NCI-H2196 (cell line): Measurements from ENCODE around the gene AKR1C4.
"Not testable (repeated sequence)": the region's sequence is repeated elsewhere in the genome, so short reads cannot be mapped to it uniquely, and the experiment has no call there.

Experiments used
- DNase-seq: peaks from one replicate; lab custom pipeline; 2025; ENCODE audit not compliant: unreplicated experiment; lab: John Stamatoyannopoulos, UW

AKR1C4 gene

GRCh38 chr10:5199398-5199797, 2.8 kb downstream of the AKR1C4 start:
- no peak for DNase-seq

DNA sequence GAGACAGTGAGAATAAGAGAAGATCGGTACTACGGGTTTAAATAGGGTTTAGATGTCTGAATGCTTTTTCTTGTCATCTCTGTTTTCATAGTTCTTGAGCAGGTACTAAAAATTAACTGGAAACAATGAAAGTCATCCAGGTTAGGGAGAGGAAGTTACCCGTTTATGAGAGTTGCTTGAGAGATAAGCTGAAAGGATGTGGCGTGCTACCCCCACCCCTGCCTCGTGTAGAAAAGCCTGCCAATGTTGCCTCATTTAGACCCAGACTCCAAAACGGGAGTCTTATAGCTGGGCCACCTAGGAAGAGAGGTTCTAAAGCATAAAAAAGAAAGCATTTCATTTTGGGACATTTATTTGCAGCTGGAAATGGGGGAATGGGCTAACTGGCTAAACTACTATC, 10.2 kb downstream of the AKR1C4 start:
- DNase-seq: no peak

GRCh38 chr10:5209776-5210175, 13.1 kb downstream of the AKR1C4 start:
- not testable (repeated sequence) for DNase-seq

DNA sequence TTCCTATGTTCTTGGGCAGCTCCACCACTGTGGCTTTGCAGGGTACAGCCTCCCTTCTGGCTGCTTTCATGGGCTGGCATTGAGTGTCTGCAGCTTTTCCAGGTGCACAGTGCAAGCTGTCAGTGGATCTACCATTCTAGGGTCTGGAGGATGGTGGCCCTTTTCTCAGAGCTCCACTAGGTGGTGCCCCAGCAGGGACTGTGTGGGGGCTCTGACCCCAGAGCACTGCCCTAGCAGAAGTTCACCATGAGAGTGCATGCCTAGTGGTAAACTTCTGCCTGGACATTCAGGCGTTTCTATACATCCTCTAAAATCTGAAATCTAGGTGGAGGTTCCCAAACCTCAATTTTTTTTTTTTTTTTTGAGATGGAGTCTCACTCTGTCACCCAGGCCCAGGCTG, 13.6 kb downstream of the AKR1C4 start:
- not testable (repeated sequence) for DNase-seq

- no peak for DNase-seq
Measured at GRCh38 chr10:5211696-5212536, 15.3 kb downstream of the AKR1C4 start.

GRCh38 chr10:5216801-5217200, 20.2 kb downstream of the AKR1C4 start:
- DNase-seq: no peak

DNA sequence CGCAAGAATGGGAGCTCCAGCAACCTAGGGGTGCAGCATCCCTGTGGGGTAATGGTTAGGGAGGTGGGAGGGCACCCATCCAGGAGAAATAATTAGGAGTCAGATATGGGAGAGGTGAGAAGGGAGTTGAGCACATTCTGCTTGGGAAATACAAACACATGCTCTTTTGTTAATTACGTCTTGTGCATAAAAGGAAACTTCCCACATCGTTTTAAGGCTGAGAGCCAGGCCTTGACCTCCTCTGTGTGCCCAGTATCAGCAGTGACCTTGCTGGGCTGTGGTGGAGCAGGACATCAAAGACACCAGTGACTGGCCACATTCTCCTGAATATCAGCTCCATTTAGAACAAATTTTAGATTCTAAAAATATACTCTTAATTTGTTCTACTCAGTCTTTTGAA, 22.6 kb downstream of the AKR1C4 start:
- DNase-seq: no peak

GRCh38 chr10:5222942-5223341, 26.3 kb downstream of the AKR1C4 start:
- DNase-seq: not testable (repeated sequence)

GRCh38 chr10:5229019-5229418, 32.4 kb downstream of the AKR1C4 start:
- DNase-seq: no peak

- no peak for DNase-seq
Measured at GRCh38 chr10:5233324-5233723, 36.7 kb downstream of the AKR1C4 start.

DNA sequence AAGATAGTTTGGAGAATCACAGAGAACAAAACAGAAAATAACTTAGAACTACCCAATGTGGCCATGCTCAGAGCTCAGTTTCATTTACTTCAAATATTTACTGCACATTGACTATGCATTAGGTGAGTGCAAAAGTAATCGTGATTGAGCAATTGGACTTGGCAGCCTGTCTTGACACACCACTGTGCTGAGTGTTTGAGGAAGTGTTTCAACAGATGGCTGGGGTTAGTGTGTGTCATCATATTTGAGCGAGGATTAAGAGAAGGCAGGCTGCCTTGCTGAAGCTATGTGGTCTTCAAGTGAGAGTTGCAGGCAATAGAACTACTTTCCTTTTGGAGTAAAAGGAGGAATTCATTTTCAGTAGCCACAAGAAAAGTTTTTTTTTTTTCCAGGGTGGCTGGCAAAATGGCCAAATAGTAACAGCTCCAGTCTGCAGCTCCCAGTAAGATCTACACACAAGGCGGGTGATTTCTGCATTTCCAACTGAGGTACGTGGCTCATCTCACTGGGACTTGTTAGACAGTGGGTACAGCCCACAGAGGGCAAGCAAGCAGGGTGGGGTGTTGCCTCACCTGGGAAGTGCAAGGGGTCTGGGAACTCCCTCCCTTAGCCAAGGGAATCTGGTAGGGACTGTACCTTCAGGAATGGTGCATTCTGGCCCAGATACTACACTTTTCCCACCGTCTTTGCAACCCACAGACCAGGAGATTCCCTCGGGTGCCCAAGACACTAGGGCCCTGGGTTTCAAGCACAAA, 37.6 kb downstream of the AKR1C4 start:
- no peak for DNase-seq

- not testable (repeated sequence) for DNase-seq
Measured at GRCh38 chr10:5237541-5237940, 40.9 kb downstream of the AKR1C4 start.

- no peak for DNase-seq
Measured at GRCh38 chr10:5242585-5242984, 45.9 kb downstream of the AKR1C4 start.

GRCh38 chr10:5243521-5243987, 46.9 kb downstream of the AKR1C4 start:
- no peak for DNase-seq

GRCh38 chr10:5252177-5253037, 55.8 kb downstream of the AKR1C4 start:
- DNase-seq: no peak

DNA sequence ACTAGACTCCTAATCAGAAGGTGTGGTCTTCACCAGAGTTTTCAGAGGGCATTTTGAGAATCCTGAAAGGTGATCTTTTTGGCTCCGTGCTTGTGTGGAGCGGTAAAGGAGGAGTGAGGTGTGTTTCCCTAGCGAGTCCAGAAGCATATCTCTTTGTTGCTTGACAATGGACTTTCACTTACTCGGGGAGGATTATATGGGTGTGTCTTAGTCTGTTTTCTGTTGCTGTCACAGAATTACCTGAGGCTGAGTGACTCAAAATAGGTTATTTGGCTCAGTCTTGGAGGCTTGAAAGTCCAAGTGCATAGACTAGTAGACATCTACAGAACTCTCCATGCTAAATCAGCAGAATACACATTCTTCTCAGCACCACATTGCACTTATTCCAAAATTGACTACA, 57.9 kb downstream of the AKR1C4 start:
- DNase-seq: no peak

DNA sequence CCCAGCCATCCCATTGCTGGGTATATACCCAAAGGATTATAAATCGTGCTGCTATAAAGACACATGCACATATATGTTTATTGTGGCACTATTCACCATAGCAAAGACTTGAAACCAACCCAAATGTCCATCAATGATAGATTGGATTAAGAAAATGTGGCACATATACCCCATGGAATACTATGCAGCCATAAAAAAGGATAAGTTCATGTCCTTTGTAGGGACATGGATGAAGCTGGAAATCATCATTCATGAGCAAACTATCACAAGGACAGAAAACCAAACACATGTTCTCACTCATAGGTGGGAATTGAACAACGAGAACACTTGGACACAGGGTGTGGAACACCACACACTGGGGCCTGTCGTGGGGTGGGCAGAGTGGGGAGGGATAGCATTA, 61.1 kb downstream of the AKR1C4 start:
- not testable (repeated sequence) for DNase-seq

DNA sequence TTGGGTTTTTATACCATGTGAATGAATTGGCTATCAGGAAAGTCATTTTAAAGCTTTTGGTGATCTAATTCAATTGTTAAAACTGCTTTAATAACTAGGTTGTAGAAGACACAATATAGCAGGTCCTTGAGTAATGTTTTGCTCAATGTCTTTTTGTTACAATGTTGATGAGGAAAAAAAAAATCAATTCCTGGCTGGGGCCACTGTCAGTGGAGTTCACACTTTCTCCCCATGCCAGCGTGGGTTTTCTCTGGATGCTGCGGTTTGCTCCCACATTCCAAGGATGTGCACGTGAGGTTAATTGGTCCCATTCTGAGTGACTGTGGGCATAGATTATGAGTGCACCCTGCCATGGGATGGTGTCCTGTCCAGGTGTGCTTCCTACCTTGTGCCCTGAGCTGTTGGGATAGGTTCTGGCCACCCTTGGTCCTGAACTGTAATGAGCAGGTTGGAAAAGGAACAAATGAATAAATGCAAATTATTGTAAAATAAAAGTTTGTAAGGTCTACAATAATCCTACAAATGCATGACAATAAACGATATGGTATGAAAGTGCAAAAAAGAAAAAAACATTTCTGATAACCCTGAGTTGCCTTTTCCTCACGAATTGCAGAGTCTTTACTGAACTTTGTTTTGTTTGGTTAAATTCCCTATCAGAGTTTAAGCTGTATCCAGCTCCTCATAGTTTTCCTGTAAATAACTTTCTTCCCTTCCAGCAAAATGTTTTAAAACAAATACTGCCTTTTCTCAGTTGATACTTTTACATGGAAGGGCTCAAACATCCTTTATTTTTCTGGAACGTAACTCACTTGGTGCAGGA, 62.7 kb downstream of the AKR1C4 start:
- DNase-seq: no peak

- no peak for DNase-seq
Measured at GRCh38 chr10:5259952-5260578, 63.4 kb downstream of the AKR1C4 start.

DNA sequence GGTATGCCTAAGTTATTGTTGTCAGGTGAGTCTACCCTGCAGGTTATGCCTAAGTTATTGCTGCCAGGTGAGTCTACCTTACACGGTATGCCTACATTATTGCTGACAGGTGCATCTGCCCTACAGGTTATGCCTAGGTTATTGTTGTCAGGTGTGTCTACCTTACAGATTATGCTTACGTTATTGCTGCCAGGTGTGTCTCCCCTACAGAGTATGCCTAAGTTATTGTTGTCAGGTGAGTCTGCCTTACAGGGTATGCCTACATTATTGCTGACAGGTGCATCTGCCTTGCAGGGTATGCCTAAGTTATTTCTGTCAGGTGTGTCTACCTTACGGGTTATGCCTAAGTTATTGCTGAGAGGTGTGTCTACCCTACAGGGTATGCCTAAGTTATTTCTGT, 64.2 kb downstream of the AKR1C4 start:
- no peak for DNase-seq
